GM10266 (cell line): Measurements from ENCODE around the gene TSPAN31.

Experiments
- DNase-seq: peaks from one replicate; pipeline ENCODE4 v3.0.0; 2012; ENCODE audit errors: extremely low spot score
- TF ChIP-seq, protein P1 (sequence below): IDR thresholded peaks from 2 replicates; pipeline ENCODE4 v1.5.1; 2012; ENCODE audit warnings: mild to moderate bottlenecking, low read depth; ENCODE audit not compliant: control insufficient read depth, insufficient read depth; ENCODE audit errors: missing control alignments

TSPAN31 gene, protein sequence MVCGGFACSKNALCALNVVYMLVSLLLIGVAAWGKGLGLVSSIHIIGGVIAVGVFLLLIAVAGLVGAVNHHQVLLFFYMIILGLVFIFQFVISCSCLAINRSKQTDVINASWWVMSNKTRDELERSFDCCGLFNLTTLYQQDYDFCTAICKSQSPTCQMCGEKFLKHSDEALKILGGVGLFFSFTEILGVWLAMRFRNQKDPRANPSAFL

DNA sequence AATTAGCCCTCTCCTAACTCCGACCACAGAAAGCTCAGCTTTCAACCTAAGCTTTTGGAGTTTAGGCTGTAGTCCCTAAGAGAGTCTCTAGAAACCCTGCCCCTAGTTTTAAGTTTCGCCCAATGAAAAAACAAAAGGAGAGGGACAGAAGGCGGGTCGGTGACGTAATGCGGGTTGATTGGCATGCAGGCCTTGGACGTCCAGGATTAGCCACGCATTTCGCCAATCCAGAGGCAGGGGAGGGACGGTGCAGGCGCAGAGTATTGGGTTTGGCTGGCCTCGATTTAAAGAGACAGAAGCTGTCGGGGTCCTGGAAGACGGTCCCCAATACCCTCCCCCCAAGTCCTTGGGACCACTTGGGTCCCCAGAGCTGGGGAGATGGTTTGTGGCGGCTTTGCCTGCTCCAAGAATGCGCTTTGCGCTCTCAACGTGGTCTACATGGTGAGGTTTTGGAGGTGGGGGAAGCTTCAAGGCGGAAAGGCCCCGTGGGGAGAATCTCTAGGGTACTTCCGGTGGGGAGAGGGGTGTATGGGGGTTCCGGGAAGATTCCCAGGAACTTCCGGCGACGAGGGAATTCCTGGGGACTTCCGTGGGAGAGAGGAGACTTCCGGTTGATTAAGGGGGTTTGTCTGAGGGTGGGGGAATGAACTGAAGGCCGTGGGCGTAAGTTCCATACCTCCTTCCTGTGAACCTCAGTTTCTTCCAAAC, at the start of gene TSPAN31:
TSS of gene TSPAN31 (plus strand) at position 263 of the 708 bp plus-strand sequence. CDS start at position 379, 116 bp downstream.
- TF ChIP-seq, protein P1, sequence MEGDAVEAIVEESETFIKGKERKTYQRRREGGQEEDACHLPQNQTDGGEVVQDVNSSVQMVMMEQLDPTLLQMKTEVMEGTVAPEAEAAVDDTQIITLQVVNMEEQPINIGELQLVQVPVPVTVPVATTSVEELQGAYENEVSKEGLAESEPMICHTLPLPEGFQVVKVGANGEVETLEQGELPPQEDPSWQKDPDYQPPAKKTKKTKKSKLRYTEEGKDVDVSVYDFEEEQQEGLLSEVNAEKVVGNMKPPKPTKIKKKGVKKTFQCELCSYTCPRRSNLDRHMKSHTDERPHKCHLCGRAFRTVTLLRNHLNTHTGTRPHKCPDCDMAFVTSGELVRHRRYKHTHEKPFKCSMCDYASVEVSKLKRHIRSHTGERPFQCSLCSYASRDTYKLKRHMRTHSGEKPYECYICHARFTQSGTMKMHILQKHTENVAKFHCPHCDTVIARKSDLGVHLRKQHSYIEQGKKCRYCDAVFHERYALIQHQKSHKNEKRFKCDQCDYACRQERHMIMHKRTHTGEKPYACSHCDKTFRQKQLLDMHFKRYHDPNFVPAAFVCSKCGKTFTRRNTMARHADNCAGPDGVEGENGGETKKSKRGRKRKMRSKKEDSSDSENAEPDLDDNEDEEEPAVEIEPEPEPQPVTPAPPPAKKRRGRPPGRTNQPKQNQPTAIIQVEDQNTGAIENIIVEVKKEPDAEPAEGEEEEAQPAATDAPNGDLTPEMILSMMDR, result no peak
- peak; percentile 92 for DNase-seq

DNA sequence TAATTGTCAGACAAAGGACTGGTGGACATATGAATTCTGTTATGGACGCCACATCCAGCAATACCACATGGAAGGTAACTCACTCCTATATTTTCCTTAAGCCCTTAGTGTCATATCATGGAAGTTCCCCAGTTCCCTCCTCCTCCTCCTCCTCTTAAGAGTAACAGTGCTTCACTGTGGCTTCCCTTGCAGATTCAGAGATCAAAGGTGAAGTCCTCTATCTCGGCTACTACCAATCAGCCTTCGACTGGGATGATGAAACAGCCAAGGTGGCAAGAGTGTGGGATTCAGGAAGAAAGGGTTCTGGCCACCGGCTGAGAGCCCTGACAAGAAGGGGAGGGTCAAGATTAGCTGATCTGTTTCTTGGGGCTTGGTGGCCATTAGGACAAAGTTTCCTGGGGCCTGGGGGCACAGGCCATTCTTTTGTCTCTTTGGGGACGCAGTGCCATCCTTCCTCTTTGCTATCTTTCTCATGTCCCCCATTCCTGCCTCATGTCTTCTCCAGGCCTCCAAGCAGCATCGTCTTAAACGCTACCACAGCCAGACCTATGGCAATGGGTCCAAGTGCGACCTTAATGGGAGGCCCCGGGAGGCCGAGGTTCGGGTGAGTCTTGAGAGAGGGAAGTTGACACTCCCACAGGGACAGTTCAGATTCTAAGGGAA, 48.9 kb upstream of the TSPAN31 start:
- TF ChIP-seq, protein P1, result no peak
- no peak for DNase-seq

DNA sequence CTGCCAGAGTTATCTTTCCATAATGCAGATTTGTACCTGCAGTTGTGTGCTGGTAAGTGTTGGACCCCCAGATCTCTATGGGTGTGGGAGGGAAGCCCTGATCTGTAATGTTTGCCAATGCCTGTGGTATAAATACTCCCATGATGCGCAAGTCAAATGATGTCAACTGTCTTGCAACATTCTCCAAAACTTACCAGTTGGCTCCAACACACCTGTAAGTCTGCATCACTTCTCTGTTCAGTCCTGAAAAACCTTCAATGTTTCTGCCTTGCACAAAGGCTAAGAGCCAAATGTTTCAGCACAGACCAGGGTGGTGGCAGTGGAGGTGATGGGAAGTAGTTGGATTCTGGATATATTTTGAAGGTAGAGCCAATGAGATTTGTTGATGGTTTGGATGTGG, 47.8 kb upstream of the TSPAN31 start:
- no peak for DNase-seq
- TF ChIP-seq, protein P1, result no peak

DNA sequence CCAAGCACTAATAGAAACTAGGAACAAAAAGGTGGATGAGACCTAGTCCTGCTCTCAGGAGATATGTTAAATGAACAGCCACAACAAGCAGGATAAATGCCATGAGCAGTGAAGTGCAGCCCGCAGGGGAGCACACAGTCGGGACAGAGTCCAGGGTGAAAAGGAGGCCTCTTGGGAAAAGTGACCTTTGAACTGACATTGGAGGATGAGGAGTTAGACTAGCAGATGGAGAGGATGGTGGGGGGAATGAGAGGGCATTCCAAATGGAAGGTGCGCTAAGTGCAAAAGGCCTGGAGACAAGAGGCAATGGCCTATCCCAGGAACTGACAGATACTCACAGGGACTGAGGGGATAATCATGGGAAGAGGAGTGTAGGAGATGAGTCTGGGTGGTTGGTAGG, 46.4 kb upstream of the TSPAN31 start:
- DNase-seq, result no peak
- TF ChIP-seq, protein P1, result no peak

DNA sequence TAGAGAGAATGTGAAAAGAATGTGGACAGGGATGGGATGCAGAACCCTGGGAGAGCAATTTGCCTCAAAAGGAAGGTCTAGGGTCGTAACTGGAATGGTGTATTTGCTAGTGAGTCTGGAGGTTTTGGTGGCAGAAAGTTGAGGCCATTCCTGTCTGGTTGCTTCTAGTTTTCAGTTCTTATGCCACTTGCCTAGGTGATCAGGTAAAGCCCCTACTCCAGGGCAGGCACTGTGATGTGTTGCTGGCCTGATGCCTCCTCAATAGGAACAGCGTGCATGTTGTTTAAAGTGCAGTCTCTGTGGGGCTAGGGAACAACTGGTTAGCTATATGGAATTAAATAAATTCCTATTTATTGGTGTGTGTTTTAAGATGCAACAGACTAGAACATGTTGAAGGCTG, 44.5 kb upstream of the TSPAN31 start:
- TF ChIP-seq, protein P1, result no peak

DNA sequence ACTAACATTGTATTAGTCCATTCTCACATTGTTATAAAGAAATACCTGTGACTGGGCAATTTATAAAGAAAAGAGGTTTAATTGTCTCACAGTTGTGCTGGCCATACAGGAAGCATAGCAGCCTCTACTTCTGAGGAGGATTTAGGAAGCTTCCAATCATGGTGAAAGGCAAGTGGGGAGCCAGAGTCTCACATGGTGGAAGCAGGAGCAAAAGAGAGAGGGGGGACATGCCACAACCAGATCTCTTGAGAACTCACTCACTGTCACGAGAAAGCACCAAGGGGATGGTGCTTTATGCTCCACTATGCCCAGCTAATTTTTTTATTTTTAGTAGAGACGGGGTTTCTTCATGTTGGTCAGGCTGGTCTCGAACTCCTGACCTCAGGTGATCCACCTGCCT, 37.6 kb upstream of the TSPAN31 start:
- TF ChIP-seq, protein P1, result no peak
- DNase-seq, result no peak

More for the DNA sequence above, 44.5 kb upstream of the TSPAN31 start:
- no peak for DNase-seq

DNA sequence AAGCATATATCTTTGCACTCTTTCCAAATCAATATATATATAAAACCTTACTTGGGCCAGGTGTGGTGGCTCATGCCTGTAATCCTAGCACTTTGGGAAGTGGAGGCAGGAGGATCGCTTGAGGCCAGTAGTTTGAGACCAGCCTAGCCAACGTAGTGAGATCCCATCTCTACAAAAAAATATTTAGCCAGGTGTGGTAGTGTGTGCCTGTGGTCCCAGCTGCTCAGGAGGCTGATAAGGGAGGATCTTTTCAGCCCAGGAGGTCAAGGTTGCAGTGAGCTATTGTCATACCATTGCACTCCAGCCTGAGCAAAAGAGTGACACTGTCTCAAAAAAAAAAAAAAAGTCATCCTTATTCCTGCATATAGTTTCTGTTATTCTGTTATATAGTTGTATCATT, 36.5 kb upstream of the TSPAN31 start:
- no peak for DNase-seq
- TF ChIP-seq, protein P1, result no peak
